WERI-Rb-1 (cell line): ENCODE data around the gene NBEA.
A peak's percentile ranks its signal among the peaks of the same experiment; 100 is the strongest.

ENCODE experiments used
- DNase-seq: peaks from one replicate; pipeline ENCODE4 v3.0.0-alpha.2; 2020
- H3K27ac ChIP-seq: fragments of 250-450 bp; sonication (Bioruptor Pico); 2 replicates; pipeline ENCODE4 v1.5.1; 2020; ENCODE audit warnings: mild to moderate bottlenecking, moderate library complexity
- H3K27me3 ChIP-seq: fragments of 250-450 bp; sonication (Bioruptor Pico); 2 replicates; pipeline ENCODE4 v1.5.1; 2021; ENCODE audit warnings: mild to moderate bottlenecking, low read depth, moderate library complexity; ENCODE audit not compliant: insufficient read depth, severe bottlenecking
- H3K36me3 ChIP-seq: fragments of 250-450 bp; sonication (Bioruptor Pico); 2 replicates; pipeline ENCODE4 v1.5.1; 2020; ENCODE audit warnings: mild to moderate bottlenecking, moderate library complexity
- H3K4me3 ChIP-seq: 2 replicates; pipeline ENCODE4 v1.5.1; 2011; ENCODE audit warnings: low read depth, mild to moderate bottlenecking, control low read depth, low read length
- H3K9me3 ChIP-seq: fragments of 250-450 bp; sonication (Bioruptor Pico); 2 replicates; pipeline ENCODE4 v1.5.1; 2021; ENCODE audit warnings: mild to moderate bottlenecking, moderate library complexity; ENCODE audit not compliant: severe bottlenecking
- CTCF ChIP-seq: IDR thresholded peaks from 2 replicates; pipeline ENCODE4 v1.5.1; 2011; ENCODE audit warnings: low read depth, mild to moderate bottlenecking, control low read depth, inconsistent platforms, low read length

The NBEA gene

DNA sequence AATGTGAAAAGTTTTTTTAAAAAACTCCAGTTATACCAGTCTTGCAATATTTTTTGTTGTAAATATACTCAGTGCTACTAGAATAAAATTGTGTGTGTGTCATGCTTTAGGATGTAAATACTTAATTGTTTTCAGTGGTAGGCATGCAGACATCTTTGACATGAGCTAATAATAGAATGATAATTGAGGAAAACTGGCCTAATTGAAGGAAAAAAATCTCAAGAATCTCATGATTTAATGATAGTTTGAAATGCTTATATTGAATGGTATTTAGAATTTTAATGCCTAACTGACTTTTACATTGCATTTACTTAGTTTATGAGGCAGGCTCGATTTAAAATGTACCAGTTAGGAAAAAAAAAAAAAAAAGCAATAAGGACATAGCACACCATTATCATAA lies 537.6 kb downstream of the NBEA start:
- no peaks in the 10 kb centered on the region for H3K27me3 ChIP-seq
- no peak for TF ChIP-seq CTCF
- DNase-seq = no peak
- no peaks in the 10 kb centered on the region for H3K9me3 ChIP-seq
- peak overlapping the region; percentile 56 for H3K4me3 ChIP-seq
- H3K36me3 ChIP-seq = peaks cover 13% of the 10 kb centered on the region
- H3K27ac ChIP-seq = peak overlapping the region; percentile 97

GRCh38 chr13:35480346-35480745 lies 538.3 kb downstream of the NBEA start:
- Histone ChIP-seq H3K27ac (peak overlapping the region; percentile 97), H3K27me3 (no peaks in the 10 kb centered on the region), H3K4me3 (peak overlapping the region; percentile 56), H3K9me3 (no peaks in the 10 kb centered on the region), H3K36me3 (peaks cover 7% of the 10 kb centered on the region)
- no peak for TF ChIP-seq CTCF
- DNase-seq = no peak

- Histone ChIP-seq H3K27me3 (no peaks in the 10 kb centered on the region), H3K36me3 (no peaks in the 10 kb centered on the region), H3K4me3 (no peak overlapping the region), H3K27ac (peak overlapping the region; percentile 97), H3K9me3 (no peaks in the 10 kb centered on the region)
- no peak for DNase-seq
- TF ChIP-seq CTCF = no peak
Observed at GRCh38 chr13:35481777-35482176, 539.7 kb downstream of the NBEA start.

DNA sequence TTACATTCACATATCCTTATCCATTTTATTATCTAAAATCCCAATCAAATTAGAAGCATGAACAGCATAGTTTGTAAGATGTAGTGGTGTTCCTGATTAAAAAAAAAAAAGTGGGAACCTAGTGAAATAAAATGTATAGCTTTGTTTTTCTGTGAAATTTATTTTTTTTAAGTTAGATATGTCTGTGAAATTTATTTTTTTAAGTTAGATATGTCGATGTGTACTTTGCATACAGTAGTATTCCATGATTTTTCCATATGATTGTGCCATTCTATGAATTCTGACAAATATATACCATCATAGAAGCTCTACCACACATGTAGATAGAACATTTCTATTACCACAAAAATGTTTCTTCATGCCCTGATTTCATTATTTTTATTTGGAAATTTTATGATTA lies 540.5 kb downstream of the NBEA start:
- no peak overlapping the region for H3K4me3 ChIP-seq
- no peak for TF ChIP-seq CTCF
- DNase-seq = no peak
- no peaks in the 10 kb centered on the region for H3K36me3 ChIP-seq
- H3K27ac ChIP-seq = peak overlapping the region; percentile 45
- H3K27me3 ChIP-seq = no peaks in the 10 kb centered on the region
- no peaks in the 10 kb centered on the region for H3K9me3 ChIP-seq

- DNase-seq = no peak
- TF ChIP-seq CTCF = no peak
- H3K4me3 ChIP-seq = no peak overlapping the region
- no peaks in the 10 kb centered on the region for H3K27me3 ChIP-seq
- no peaks in the 10 kb centered on the region for H3K9me3 ChIP-seq
- peak overlapping the region; percentile 56 for H3K27ac ChIP-seq
- no peaks in the 10 kb centered on the region for H3K36me3 ChIP-seq
Observed at GRCh38 chr13:35483761-35484160, 541.7 kb downstream of the NBEA start.

GRCh38 chr13:35484384-35484783 lies 542.3 kb downstream of the NBEA start:
- Histone ChIP-seq H3K36me3 (no peaks in the 10 kb centered on the region), H3K27me3 (no peaks in the 10 kb centered on the region), H3K27ac (peak overlapping the region; percentile 66), H3K4me3 (no peak overlapping the region), H3K9me3 (no peaks in the 10 kb centered on the region)
- DNase-seq = no peak
- TF ChIP-seq CTCF = no peak
